AG04449 (cell line): ENCODE measurements around the gene RPS3.

Source experiments
- CTCF ChIA-PET: fragments of 350-600 bp; formaldehyde crosslinking; extraction: SDS; loops from one replicate; lab custom pipeline; 2021; ENCODE audit warnings: antibody characterized with exemption; lab: Yijun Ruan, JAX
- POLR2A ChIA-PET: fragments of 400-600, 350-600 bp; formaldehyde crosslinking; extraction: SDS; loops from one replicate; lab custom pipeline; 2020; ENCODE audit warnings: antibody characterized with exemption, inconsistent platforms; lab: Yijun Ruan, JAX
- DNase-seq: peaks from one replicate; pipeline ENCODE4 v3.0.0-alpha.2; 2010; ENCODE audit warnings: low read depth, low spot score
- H3K4me3 ChIP-seq: 2 replicates; pipeline ENCODE4 v1.5.1; 2011; ENCODE audit warnings: low read depth, mild to moderate bottlenecking, control low read depth, low read length
- TF ChIP-seq, protein P1 (sequence below): IDR thresholded peaks from one replicate; pipeline ENCODE4 v1.5.1; 2011; ENCODE audit warnings: mild to moderate bottlenecking, moderate library complexity, low read length, control low read depth, inconsistent platforms; ENCODE audit not compliant: insufficient read depth; ENCODE audit errors: missing control alignments

Gene RPS3

DNA sequence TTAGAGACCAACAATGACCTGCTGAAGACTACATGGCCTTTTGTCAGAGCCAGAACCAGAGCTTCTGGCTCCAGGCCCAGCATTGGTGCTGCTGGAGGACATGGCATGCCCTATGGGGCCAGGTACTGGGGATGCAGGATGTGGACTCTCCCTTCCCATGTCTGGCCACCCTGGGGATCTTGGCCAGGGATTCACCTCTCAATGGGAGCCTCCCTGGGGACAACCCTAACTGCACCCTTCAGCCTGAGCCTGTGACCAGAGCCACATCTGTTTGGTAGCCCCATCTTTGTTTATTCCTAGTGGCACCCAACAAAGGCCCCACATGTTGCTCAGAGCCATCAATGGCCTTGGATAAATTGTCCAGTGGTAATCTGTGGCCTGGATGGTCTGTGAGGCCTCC lies 27.9 kb downstream of the RPS3 start:
- ChIA-PET POLR2A (no interaction called here), CTCF (interaction anchor here (0.7 to 2.9 kb wide), 3 partner anchors 19 to 105 kb away, joined by 3 to 15 read pairs (median 6); no protein-coding TSS in a partner anchor)
- no peak for DNase-seq
- TF ChIP-seq, protein P1, sequence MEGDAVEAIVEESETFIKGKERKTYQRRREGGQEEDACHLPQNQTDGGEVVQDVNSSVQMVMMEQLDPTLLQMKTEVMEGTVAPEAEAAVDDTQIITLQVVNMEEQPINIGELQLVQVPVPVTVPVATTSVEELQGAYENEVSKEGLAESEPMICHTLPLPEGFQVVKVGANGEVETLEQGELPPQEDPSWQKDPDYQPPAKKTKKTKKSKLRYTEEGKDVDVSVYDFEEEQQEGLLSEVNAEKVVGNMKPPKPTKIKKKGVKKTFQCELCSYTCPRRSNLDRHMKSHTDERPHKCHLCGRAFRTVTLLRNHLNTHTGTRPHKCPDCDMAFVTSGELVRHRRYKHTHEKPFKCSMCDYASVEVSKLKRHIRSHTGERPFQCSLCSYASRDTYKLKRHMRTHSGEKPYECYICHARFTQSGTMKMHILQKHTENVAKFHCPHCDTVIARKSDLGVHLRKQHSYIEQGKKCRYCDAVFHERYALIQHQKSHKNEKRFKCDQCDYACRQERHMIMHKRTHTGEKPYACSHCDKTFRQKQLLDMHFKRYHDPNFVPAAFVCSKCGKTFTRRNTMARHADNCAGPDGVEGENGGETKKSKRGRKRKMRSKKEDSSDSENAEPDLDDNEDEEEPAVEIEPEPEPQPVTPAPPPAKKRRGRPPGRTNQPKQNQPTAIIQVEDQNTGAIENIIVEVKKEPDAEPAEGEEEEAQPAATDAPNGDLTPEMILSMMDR: no peak
- no peak overlapping the region for H3K4me3 ChIP-seq

DNA sequence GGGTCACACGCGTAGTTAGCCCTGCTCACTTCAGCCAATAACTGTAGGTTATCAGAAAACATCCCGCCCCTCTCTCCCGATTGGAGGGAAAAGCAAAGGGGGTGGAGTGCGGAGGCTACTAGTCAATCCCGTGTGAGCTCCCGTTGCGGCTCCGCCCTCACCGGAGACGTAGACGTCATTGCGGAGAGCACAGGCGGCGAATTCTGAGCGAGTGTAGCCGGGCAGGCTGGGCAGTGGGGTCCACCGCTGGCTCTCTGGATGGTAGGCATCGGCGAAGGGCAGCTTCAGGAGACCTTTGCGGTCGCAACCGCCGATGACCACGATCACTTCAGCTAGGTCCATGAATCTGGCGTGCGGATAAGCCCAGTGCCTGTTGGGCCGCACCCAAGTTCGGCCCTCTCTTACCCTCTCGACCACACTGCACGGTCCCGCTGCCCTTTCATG lies 29.0 kb downstream of the RPS3 start:
- CTCF ChIA-PET: interaction anchor here (0.7 to 2.3 kb wide), 5 partner anchors 7 to 106 kb away, joined by 3 to 15 read pairs (median 3); no protein-coding TSS in a partner anchor
- peak overlapping the region; percentile 48 for H3K4me3 ChIP-seq
- DNase-seq: peak; percentile 21
- TF ChIP-seq, protein P1: no peak
- POLR2A ChIA-PET: interaction anchor here (0.7 kb wide), 2 partner anchors 10 to 94 kb away, joined by 3 read pairs; no protein-coding TSS in a partner anchor

DNA sequence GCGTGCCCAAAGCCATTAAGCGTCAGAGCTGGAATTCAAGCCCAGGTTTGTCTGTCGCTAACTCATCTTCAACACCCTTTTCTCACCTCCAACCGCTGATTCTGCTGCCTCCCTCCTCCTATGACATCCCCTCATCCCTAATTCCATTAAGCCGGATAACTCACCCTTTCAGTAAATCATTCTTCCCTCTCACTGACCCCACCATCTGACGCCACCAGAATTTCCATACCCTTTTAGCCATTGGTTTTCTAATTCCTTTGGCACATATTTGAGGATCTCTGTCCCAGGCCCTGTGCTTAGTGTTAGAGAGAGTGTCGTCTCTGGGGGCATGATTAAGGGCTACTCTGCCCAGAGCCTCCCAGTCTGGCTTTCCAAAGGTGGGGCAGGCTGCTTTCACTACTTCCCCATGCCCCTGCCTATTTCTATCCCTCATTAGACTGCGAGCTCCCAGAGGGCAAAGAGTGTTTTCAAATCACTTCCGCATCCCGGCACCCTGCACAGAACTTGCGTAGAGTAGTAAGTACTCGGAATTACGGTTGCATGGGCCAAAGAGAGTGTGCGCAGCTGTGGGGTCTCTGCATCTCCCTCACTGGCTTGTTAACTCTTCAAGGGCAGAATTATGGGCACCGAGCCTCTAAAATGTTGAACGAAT lies 29.8 kb downstream of the RPS3 start:
- POLR2A ChIA-PET: no interaction called here
- TF ChIP-seq, protein P1: no peak
- H3K4me3 ChIP-seq: no peak overlapping the region
- CTCF ChIA-PET: interaction anchor here (0.6 to 9.2 kb wide), 8 partner anchors 8 to 150 kb away, joined by 3 to 91 read pairs (median 6); partner anchors contain the start of gene GDPD5
- DNase-seq: no peak

DNA sequence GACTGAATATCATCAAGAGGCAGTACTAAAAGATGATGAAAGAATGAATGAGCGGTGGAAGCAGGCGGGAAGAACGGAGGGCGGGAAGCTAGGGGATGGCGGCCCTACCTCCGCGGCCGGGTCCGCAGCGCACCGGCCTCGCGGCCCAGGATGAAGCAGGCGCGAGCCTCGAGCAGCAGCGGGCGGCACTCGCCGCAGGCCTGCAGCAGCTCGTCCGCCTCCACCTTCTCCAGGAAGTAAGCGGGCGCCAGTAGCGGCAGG lies 30.3 kb downstream of the RPS3 start:
- TF ChIP-seq, protein P1: no peak
- ChIA-PET CTCF (interaction anchor here (0.6 to 9.2 kb wide), 11 partner anchors 9 to 150 kb away, joined by 3 to 91 read pairs (median 4); partner anchors contain the start of gene GDPD5), POLR2A (no interaction called here)
- H3K4me3 ChIP-seq: peak overlapping the region; percentile 46; the same call in 1 of the 2 replicates
- no peak for DNase-seq

DNA sequence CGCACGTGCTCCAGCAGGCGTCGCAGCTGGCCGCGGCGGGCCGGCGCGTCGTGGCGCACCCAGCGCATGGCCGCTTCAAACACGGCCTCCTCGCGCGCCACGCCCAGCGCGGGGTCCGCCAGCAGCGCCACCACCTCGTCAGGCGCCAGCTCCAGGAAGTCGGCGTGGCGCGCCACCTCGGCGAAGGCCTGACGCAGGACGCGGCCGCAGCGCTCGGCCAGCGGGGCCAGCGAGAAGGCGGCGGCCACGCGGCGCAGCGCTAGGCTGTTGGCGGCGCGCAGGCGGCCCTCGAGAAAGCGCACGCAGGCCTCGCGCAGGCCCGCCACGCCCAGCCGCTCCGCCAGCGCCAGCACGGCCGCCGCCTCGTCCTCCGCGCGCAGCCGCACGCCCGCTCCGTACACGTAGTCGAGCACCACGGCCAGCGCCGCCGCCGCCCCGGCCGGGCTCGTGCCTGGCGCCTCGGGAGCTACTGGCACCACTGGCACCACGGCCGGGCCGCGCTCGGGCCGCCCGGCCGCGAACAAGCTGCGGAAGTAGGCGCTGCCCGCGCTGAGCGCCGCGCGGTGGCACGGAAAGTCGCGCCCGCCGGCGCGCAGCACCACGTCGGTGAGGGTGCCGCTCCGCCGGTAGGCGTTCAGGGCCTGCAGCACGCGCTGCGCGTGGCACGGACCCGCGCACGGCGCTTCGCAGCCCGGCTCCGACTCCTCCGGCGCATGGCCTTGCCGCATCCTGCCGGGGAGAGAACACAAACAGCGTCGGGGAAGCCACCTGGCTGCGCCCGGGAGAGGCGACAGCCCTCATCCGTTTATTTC lies 30.8 kb downstream of the RPS3 start:
- POLR2A ChIA-PET: no interaction called here
- CTCF ChIA-PET: interaction anchor here (0.6 to 9.2 kb wide), 11 partner anchors 9 to 151 kb away, joined by 3 to 91 read pairs (median 4); partner anchors contain the start of gene GDPD5
- H3K4me3 ChIP-seq: peak overlapping the region; percentile 46
- DNase-seq: no peak
- TF ChIP-seq, protein P1: no peak
